HG03575 (cell line): Measurements from ENCODE around the gene TAS2R60.
"Not testable (repeated sequence)": the region's sequence is repeated elsewhere in the genome, so short reads cannot be mapped to it uniquely, and the experiment has no call there.

ENCODE experiments used
- ATAC-seq: cut with Tn5 transposase; IDR thresholded peaks from one replicate; pipeline ENCODE4 v1.9.1; 2021; ENCODE audit not compliant: unreplicated experiment, insufficient number of reproducible peaks, low FRiP score; ENCODE audit errors: extremely low read depth

Gene TAS2R60, protein sequence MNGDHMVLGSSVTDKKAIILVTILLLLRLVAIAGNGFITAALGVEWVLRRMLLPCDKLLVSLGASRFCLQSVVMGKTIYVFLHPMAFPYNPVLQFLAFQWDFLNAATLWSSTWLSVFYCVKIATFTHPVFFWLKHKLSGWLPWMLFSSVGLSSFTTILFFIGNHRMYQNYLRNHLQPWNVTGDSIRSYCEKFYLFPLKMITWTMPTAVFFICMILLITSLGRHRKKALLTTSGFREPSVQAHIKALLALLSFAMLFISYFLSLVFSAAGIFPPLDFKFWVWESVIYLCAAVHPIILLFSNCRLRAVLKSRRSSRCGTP

DNA sequence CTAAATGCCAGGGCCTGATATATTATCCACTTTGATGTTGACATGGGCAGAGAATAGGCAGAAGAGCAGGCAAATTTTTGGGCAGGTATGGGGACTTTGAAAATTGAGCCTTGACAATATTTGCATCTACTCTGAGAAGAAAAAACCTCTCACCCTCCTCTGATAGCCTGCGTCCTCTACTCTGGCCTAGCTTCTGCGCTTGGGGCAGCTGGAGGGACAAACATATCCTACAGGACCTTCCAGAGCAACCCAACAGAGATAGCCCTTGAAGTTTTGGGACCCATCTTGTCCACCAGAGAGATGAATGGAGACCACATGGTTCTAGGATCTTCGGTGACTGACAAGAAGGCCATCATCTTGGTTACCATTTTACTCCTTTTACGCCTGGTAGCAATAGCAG lies at the start of gene TAS2R60:
Gene TAS2R60 (plus strand): TSS at position 301 of the 400 bp plus-strand sequence. CDS start 0 bp downstream, at position 301.
- ATAC-seq, result no peak

DNA sequence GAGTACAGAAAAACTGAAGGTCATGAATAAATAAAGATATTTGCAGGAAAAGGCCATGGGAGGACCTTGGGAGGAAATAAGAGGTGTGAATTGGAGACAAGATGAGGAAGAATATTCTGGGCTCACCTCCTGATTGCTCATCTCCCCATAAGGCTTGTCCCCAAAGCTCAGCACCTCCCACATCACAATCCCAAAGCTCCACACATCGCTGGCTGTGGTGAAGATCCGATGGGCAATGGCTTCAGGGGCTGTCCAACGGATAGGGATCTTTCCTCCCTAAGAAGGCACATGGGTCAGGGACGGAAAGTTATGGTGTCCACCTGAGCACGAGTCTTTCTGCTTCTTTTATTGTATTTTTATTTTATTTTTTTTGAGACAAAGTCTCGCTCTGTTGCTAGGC lies 49.2 kb upstream of the TAS2R60 start:
- no peak for ATAC-seq

DNA sequence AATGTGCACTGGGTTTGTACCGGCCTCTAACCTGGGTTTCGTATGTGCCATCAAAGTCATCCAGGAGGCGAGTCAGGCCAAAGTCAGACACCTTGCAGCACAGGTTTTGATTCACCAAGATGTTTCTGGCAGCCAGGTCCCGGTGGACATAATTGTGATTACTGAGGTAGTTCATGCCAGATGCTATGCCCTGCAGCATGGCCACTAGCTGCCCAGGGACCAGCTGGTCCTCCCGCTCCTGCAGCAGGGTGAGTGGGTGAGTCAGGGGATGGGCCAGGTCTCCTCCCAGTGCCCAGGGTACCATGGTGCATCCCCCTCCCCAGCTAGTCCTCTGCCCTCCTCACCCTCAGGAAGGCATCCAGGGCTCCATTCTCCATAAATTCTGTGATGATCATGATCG lies 48.5 kb upstream of the TAS2R60 start:
- no peak for ATAC-seq

DNA sequence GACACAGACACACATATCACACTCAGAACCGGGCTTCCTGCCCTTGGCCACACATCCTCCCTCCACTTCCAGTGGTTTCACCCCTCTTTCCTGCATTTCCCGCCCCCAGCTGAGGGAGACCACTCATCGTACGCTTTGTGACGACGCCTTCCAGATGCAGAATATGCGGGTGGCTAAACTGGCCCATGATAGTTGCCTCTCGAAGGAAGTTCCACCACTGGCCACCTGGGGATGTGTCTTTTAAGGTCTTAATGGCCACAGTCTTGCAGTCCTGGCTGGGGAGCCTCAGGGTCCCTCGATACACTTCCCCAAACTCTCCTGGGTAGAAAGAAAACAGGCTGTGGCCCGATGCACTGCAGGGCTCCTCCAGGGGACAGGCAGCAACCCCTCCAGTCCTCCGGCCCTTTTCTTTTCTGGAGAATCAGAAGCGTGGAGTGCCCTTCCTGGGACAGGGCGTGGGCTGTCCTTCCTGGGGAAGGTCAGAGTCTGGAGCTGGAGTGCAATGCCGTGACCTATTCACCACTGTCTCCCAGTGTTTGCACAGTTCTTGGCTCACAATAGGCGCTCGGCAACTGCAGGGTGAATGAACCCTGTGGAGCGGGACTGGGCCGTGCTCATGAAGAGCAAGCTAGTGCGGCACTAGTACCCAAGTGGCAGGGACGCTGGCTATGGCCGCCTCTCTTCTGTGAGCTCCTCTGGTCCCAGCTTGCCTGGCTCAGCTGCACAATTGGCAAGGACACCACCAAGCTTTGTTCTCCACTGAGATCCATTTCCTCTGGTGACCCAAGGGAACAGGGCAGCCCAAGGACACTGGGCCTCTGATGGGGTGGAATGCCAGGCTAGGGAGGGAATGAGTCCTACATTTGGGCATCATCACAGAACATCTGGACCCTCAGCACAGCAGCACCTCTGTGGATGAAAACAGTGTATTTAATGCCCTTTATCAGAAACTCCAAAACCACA lies 47.8 kb upstream of the TAS2R60 start:
- ATAC-seq, result no peak

DNA sequence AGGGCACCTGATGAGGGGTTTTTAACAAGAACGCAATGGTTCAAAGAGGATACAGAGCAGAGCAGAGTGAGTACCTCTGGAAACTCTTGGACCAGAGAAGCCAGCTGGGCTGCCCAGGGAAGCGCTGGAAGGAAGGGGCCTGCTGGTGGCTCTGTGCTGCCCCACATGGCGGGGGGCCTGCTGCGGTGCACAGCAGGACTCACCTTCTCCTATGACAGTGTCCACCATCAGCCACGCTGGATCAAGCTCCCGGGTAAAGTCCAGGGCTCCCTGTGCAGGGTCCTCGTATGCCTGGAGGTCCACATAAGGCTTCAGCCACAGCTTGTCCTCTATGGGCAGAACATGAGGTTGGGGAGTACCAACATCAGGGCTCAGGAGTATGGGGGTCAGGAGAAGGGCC lies 47.1 kb upstream of the TAS2R60 start:
- no peak for ATAC-seq

DNA sequence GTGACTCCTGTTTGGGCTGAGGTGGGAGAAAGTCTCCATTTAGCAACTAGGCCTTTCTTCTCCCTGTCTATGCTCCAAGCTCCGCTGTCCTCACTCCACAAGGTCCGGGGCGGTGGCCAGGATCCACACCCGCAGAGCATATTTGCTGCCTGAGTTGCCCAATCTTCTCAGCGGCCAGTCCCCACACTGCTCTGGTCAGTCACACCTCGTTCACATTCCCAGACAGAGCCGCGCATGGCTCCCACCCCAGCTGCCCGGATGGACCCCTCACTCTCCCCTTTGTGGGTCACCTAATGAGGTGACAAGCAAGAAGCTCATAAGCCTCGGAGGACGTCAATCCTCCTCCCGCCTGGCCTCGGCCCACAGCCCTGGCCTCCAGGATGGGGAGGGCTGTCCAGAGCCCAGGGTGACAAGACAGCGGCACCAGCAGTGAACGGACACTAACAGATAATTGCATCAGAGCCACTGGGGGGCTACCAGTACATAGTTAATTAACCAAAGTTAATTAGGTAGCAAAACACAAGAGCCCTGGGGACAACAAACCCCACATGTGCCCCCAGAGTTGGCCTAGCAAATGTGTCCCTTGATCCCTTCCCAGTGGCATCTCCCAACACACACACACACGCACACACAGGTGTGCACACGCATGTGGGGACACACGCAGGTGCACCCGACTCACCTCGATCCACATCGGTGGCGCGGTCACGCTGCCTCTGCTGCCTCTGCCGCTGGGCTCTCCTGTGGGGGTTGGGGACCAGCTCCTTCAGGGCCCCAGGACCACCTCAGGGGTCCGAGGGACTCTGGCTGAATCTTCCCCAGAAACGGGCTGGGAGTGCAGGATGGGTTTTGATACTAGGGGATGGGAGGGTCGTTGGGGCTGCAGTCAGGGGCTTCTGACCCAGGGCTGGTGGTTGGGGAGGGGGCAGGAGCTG lies 46.4 kb upstream of the TAS2R60 start:
- no peak for ATAC-seq

DNA sequence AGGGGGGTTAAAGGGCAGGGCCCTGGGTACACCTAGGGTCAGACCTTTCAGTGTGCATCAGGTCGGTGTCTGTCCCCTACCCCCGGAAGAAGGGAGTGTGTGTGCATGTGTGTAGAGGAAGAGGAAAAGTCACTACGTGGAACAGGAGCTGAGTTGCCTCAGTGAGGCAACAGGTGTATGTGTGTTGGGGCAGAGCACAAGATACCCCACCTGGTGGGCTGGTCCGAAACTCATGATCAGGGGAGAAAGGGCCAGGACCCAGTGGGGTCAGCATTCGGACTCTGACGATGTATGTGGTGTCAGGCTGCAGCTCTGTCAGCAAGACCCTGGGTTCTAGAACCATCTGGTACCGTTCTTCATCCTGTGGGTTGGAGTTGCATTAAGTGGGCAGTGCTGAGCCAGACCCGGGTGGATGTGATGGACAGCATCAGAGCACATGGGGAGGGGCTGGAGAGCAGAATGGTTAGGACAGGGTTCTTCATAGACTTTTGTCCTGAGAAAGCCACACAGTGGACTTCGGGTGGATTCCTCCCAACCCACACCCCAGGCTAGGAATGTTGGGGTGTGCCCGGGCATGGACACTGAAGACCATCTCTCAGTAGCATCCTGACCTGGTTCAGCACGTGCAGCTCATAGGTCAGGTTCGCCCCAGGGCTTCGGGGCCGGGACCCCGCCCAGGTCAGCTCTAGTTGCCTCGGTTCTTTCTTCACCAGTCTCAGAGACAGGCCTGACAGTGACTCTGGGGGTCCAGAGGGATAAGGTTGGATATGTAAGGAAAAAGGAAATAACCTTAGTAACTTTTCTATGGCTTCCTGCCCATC lies 45.3 kb upstream of the TAS2R60 start:
- ATAC-seq, result no peak

DNA sequence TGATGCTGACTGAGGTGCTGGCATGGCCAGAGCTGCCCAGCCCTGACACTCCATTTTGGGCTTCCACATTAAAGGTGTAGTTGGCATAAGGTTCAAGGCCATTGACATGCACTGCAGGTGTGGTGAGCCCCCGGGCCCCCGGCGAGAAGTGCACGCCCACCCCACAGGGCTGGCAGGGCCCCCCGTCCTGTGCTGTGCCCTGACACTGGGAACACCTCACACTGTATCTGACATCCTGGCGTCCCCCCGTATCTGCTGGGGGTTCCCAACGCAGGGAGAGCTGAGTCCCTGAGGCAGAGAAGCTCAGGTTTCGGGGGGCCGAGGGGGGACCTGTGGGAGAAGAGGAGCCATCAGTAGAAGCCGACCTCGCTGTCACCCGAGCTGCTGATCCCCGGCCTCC lies 44.6 kb upstream of the TAS2R60 start:
- ATAC-seq, result no peak

DNA sequence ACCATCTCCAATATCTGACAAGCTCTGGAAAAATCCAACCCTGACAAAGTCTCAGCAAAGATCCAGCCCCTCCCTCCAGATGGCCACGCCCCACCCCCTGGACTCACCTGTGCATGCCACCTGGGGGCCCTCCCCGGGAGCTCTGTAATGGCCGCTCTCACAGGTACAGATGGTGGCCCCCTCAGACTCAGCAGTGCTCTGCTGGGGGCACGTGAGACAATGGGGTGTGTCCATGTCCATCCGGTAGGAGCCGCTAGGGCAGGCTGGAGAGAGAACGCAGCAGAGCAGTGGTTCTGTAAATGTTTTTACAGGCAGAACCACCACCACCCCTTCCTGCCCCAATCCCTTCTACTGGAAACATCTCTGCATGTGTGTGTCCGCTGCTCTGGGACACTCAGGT lies 44.1 kb upstream of the TAS2R60 start:
- ATAC-seq, result no peak

DNA sequence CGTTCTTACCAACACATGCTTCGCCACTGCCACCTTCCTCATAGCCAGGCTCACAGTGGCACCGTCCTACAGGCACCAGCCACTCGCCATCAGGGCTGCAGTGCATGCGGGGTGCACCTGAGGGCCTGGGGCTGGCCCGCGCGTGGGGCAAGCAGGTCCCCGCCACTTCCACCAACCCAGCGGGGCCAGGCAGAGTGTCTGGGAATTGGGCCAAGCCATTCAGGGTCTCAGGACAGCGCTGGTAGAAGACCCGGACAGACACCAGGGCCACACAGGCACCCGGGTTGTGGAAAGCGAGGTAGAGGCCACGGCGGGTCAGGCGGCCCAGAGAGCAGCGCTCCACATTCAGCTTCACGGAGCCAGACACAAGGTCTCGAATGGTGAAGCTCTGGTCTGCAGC lies 43.6 kb upstream of the TAS2R60 start:
- no peak for ATAC-seq

DNA sequence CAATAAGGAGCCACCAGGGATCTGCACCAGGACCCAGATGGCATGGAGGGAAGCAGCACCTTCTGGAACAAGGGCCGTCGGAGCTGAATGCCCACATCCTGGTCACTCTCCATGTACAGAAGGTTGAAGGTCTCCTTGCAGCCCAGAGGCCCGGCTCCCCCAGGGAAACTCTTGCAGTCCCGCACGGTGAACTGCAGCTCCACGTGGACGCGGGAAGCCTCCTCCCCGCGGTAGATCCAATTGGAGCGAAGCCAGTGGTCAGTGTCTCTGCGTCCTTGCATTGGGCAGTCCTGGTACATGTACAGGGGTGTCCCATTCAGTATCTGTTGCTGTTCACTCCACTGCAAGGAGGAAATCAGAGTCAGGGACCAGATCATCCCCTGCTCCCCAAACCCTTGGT lies 42.0 kb upstream of the TAS2R60 start:
- no peak for ATAC-seq

DNA sequence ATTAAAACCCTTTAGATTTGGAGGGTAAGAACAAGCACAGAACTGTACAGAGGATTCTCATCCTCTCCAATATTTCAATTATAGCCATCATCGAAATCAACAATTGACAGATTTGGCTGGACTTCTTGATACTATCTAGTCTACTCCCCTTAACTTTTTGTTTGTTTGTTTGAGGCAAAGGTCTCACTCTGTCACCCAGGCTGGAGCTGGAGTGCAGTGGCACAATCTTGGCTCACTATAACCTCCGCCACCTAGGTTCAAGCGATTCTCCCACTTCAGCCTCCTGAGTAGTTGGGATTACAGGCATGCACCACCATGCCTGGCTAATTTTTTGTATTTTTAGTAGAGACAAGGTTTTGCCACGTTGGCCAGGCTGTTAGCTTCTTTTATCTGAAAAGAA lies 41.0 kb upstream of the TAS2R60 start:
- ATAC-seq, result not testable (repeated sequence)

DNA sequence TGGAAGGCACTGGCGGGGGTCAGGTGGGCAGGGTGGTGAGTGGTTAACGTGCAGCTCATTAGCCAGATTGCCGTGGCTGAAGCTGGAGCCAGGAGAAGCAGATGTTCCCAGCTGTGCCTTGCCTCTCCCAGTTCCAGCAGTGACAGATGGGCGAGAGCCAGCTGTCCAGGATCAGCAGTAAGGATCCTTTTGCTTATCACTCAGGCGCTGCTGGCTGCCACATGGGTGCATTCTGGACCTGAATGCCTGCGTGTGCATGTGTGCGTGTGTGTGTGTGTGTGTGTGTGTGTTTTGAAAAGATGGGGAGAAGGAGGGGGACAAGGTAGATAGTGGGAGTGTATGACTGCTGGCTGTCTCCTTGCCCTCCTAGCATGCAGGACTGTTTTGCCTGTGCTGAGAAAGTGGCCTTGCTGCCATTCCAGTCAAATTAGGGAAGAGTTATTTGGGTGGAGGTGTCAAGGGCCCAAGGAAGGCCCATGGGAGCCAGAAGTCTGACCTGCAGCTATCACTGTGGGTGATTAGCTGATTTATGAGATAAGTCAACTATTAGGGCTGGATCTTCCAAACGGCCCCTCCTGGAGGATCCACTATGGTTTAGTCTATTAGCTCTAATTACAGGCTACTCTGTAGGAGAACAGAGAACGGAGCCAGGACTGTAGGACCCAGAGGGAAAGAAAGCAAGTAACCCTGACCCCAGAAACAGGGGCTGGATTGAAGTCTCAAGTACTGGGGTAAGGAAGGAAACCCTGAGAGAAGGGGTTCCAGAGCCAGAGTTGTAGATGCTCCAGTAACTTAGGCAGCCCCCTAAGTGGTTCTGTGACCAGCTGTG lies 37.9 kb upstream of the TAS2R60 start:
- ATAC-seq, result no peak

DNA sequence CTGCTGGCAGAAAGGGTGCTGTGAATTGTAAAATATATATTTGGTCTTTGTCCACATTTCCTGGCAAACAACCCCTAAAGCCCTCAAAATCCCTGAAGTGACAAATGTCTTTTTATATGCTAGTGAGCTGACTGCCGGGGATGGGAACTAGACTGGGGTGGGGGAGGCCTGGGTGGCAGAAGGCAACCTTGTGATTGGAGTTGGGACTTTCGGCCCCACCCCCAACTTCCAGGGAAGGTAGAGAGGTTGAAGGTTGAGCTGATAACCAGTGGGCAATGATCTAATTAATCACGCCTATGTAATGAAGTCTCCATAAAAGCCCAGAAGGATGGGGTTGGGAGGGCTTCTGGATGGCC lies 37.3 kb upstream of the TAS2R60 start:
- ATAC-seq, result no peak

DNA sequence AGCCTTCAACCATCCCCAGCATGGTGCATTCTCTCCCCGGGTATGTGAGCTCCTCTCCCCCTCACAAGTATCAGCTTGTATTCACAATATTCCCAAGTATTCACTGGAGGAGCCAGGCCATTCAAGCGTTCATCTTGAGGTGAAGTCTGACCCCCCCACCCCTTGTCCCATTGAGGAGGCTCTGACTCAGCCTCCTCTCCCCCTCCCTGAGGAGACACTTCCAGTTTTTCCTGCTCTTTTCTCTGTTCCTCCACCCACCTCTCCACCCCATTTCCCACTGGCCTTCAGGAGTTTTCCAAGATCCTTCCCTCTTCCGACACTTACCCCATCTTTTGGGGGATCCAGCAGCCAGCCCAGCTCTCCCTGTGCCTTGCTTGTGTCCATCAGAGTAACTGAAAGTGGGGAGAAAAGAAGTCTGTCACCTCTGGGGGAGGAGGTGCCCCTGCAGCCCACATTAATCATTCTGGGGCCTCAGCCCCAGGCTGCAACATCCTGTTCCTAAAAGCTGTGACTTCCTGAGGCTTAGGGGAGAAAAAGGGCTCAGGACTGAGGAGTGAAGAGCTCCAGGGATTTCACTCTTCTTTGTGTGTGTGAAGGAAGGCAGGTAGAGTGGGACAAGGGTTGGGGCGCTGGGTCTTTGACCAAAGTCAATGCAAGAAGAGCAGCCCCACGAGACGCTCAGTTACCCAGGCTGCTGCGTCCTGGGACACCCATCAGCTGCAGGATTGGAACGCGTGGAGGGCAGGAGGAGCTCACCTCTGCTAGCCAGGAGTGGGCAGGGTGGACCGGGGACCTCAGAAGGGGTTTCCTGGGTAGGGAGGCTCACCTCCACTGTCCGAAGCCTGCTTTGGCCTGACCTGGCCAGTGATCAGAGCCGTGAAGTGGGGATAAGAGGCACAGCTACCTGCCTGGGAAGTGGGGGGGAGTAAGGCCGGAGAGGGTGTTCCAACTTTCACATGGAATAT lies 35.7 kb upstream of the TAS2R60 start:
- no peak for ATAC-seq

DNA sequence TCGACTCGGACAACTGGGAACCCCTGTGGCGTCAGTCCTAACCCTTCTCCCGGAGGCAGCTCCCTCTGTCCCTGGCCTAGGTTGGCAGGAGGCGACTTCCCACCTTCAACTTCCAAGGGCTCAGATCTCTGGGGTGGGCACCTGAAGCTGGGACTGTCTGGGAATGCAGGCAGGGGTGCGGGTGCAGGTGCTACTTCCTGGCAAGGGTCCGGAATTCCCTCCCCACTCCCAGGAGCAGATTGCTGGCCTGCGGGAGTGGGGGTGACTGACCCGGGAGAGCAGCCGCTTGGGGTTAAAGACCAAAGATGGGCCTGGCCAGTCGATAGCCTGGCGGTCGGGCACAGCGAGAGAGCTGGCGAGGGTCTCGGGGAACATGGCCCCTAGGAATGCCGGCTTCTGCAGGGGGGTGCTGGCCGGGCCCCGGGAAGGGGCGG lies 35.0 kb upstream of the TAS2R60 start:
- ATAC-seq, result no peak
